ENCODE measurements around the gene CCDC85B. TPM values are rescaled to one million over a fixed set of nuclear protein-coding genes. Genes with fewer than 3 reads are reported as not detected.

CCDC85B gene
- total and polyA plus RNA-seq, 2 of the 13 experiments (the other 11 are each of a cell fraction or from before 2014, with no cell fraction given) = 8.2 to 19.5 TPM

DNA sequence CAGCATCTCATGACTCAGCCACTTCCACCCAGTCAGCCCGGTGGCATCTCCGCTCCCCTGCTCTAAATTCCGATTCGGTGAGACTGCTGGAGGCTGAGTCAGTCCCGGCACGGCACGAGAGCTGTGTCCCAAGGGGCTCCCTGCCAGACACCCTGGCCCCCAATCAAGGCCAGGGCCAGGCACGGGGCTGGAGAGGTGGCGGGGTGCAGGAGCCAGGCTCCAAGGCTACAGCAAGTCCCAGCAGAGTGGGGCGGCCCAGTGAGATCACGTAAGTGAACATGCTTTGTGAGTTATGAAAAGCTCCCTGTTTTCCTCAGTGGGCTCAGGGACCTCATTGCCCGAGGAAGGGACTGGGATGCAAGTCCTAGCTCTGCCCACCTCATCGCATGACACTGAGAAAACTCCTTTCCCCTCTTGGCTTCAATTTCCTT, 25.4 kb downstream of the CCDC85B start (continued):
- TF ChIP-seq, protein P1, sequence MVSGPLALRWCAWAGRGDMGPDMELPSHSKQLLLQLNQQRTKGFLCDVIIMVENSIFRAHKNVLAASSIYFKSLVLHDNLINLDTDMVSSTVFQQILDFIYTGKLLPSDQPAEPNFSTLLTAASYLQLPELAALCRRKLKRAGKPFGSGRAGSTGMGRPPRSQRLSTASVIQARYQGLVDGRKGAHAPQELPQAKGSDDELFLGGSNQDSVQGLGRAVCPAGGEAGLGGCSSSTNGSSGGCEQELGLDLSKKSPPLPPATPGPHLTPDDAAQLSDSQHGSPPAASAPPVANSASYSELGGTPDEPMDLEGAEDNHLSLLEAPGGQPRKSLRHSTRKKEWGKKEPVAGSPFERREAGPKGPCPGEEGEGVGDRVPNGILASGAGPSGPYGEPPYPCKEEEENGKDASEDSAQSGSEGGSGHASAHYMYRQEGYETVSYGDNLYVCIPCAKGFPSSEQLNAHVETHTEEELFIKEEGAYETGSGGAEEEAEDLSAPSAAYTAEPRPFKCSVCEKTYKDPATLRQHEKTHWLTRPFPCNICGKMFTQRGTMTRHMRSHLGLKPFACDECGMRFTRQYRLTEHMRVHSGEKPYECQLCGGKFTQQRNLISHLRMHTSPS (CRISPR knock-in tag; IDR thresholded peaks at IDR 0.05; ENCODE audit: low read depth) = no peak
- TF ChIP-seq XRCC5 (optimal IDR thresholded peaks at IDR 0.05; ENCODE audit: low read length) (peak; percentile 73), GLI4 (CRISPR knock-in tag; IDR thresholded peaks at IDR 0.05; ENCODE audit: borderline replicate concordance) (no peak), SMAD9 (CRISPR knock-in tag; IDR thresholded peaks at IDR 0.05) (no peak), DNMT3B (CRISPR knock-in tag; conservative IDR thresholded peaks at IDR 0.05) (0 out of 2 replicates have a peak, but pooled peaks have one; percentile 48), PCBP1 (IDR thresholded peaks at IDR 0.05; ENCODE audit: borderline replicate concordance, low read depth, low read length) (no peak), ZNF598 (CRISPR knock-in tag; IDR thresholded peaks at IDR 0.05; ENCODE audit: borderline replicate concordance) (no peak), KDM2A (CRISPR knock-in tag; IDR thresholded peaks at IDR 0.05; ENCODE audit: borderline replicate concordance, low read depth) (peak; percentile 83), HMG20A (CRISPR knock-in tag; IDR thresholded peaks at IDR 0.05; ENCODE audit: borderline replicate concordance) (peak; percentile 15; the same call in 1 of the 2 replicates), HMGA1 (CRISPR knock-in tag; conservative IDR thresholded peaks at IDR 0.05) (no peak), IKZF4 (CRISPR knock-in tag; IDR thresholded peaks at IDR 0.05; ENCODE audit: borderline replicate concordance, low read depth, not compliant biosample characterization) (no peak), GATA4 (IDR thresholded peaks at IDR 0.05; ENCODE audit: borderline replicate concordance, low read depth) (no peak), ZNF44 (CRISPR knock-in tag; IDR thresholded peaks at IDR 0.05) (no peak), ETV5 (CRISPR knock-in tag; IDR thresholded peaks at IDR 0.05; ENCODE audit: borderline replicate concordance) (peak; percentile 35; the same call in 1 of the 2 replicates), ZFP1 (CRISPR knock-in tag; IDR thresholded peaks at IDR 0.05) (no peak), RARG (CRISPR knock-in tag; IDR thresholded peaks at IDR 0.05; ENCODE audit: low read depth) (no peak), FOXC1 (CRISPR knock-in tag; IDR thresholded peaks at IDR 0.05; ENCODE audit: borderline replicate concordance) (no peak), ZNF232 (CRISPR knock-in tag; IDR thresholded peaks at IDR 0.05; ENCODE audit: borderline replicate concordance) (no peak), KMT2A (CRISPR knock-in tag; IDR thresholded peaks at IDR 0.05) (no peak), ZFY (CRISPR knock-in tag; IDR thresholded peaks at IDR 0.05) (peak; percentile 6; the same call in 1 of the 2 replicates), HIVEP1 (CRISPR knock-in tag; IDR thresholded peaks at IDR 0.05) (no peak)
- TF ChIP-seq, protein P2, sequence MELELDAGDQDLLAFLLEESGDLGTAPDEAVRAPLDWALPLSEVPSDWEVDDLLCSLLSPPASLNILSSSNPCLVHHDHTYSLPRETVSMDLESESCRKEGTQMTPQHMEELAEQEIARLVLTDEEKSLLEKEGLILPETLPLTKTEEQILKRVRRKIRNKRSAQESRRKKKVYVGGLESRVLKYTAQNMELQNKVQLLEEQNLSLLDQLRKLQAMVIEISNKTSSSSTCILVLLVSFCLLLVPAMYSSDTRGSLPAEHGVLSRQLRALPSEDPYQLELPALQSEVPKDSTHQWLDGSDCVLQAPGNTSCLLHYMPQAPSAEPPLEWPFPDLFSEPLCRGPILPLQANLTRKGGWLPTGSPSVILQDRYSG (CRISPR knock-in tag; IDR thresholded peaks at IDR 0.05) = no peak
- TF ChIP-seq, protein P3, sequence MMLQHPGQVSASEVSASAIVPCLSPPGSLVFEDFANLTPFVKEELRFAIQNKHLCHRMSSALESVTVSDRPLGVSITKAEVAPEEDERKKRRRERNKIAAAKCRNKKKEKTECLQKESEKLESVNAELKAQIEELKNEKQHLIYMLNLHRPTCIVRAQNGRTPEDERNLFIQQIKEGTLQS (CRISPR knock-in tag; IDR thresholded peaks at IDR 0.05) = peak; percentile 73
- TF ChIP-seq, protein P4, sequence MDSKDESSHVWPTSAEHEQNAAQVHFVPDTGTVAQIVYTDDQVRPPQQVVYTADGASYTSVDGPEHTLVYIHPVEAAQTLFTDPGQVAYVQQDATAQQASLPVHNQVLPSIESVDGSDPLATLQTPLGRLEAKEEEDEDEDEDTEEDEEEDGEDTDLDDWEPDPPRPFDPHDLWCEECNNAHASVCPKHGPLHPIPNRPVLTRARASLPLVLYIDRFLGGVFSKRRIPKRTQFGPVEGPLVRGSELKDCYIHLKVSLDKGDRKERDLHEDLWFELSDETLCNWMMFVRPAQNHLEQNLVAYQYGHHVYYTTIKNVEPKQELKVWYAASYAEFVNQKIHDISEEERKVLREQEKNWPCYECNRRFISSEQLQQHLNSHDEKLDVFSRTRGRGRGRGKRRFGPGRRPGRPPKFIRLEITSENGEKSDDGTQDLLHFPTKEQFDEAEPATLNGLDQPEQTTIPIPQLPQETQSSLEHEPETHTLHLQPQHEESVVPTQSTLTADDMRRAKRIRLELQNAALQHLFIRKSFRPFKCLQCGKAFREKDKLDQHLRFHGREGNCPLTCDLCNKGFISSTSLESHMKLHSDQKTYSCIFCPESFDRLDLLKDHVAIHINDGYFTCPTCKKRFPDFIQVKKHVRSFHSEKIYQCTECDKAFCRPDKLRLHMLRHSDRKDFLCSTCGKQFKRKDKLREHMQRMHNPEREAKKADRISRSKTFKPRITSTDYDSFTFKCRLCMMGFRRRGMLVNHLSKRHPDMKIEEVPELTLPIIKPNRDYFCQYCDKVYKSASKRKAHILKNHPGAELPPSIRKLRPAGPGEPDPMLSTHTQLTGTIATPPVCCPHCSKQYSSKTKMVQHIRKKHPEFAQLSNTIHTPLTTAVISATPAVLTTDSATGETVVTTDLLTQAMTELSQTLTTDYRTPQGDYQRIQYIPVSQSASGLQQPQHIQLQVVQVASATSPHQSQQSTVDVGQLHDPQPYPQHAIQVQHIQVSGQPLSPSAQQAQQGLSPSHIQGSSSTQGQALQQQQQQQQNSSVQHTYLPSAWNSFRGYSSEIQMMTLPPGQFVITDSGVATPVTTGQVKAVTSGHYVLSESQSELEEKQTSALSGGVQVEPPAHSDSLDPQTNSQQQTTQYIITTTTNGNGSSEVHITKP (CRISPR knock-in tag; IDR thresholded peaks at IDR 0.05; ENCODE audit: low read depth) = peak; percentile 75
- TF ChIP-seq, protein P5, sequence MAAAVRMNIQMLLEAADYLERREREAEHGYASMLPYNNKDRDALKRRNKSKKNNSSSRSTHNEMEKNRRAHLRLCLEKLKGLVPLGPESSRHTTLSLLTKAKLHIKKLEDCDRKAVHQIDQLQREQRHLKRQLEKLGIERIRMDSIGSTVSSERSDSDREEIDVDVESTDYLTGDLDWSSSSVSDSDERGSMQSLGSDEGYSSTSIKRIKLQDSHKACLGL (CRISPR knock-in tag; IDR thresholded peaks at IDR 0.05) = 0 out of 2 replicates have a peak, but pooled peaks have one; percentile 4

Measured in HepG2 (cell line).